22Rv1 (cell line): ENCODE results near the gene FAM83E.
A peak's percentile ranks its signal among the peaks of the same experiment; 100 is the strongest.

ENCODE experiments used
- CTCF ChIP-seq: fragments of 450-650 bp; IDR thresholded peaks from 2 replicates; pipeline ENCODE4 v1.5.1; 2017; ENCODE audit warnings: mild to moderate bottlenecking
- ZFX ChIP-seq: fragments of 450-650 bp; IDR thresholded peaks from 2 replicates; pipeline ENCODE4 v1.6.1; 2017; ENCODE audit warnings: antibody characterized with exemption, borderline replicate concordance

DNA sequence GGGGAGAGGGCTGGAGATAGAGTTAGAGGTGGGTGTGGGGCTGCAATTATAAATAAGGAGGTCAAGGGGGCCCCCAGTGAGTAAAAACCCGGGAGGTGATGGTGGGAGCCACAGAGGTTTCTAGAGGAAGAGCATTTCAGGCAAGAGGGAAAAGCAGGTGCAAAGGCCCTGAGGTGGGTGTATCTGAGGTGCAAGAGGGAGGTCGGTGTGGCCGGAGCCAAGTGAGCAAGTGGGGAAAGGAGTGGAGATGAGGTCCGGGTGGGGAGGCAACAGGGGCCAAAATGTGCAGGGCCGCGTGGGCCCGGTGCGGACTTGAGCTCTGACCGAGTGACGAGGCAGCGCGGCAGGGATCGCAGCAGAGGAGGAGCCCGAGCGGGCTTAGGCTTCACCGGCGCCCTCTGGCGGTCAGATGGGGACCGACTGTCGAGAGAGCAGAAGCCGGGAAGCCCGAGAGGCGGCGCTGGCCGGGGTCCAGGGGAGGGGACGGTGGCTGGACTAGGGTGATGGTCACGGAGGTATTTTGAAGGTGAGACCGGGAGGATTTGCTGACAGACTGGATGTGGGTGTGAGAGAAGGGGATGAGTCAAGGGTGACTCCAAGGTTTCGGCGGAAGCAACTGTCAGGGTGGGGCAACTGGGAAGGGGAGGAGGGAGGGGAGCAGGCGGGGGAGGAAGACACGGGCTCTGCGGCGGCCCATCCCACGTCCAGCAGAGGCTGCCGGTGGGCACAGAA lies 26.0 kb downstream of the FAM83E start:
- TF ChIP-seq CTCF (peak; percentile 98), ZFX (no peak)
